ENCODE results near the gene MBOAT2. TPM values are rescaled to one million over a fixed set of nuclear protein-coding genes. Genes with fewer than 3 reads are reported as not detected.
"Not testable (repeated sequence)": the region's sequence is repeated elsewhere in the genome, so short reads cannot be mapped to it uniquely, and the experiment has no call there.

MBOAT2 gene
- total RNA-seq, 5 donors from 2014 or later (not counting 1 experiment from before 2014, with no cell fraction given), result 1.3 to 3.0 (median 2.7) TPM

- H3K4me1 Mint-ChIP-seq; DNase-seq; CTCF ChIA-PET; ATAC-seq (replicated peaks in 1 of 4); H3K27ac Mint-ChIP-seq; H3K4me1 ChIP-seq (ENCODE audit: control insufficient read depth in 1 of 2, extremely low read depth in 1 of 2, insufficient read depth in 2 of 2, low read length in 2 of 2); H3K4me3 Mint-ChIP-seq; POLR2A ChIA-PET; H3K27me3 ChIP-seq (replicated peaks in 1 of 2; ENCODE audit: control insufficient read depth in 2 of 2, extremely low read depth in 1 of 2, insufficient read depth in 2 of 2, low read length in 1 of 2); H3K36me3 ChIP-seq (ENCODE audit: control insufficient read depth in 2 of 2, extremely low read depth in 1 of 2, insufficient read depth in 1 of 2, low read length in 1 of 2); H3K9me3 ChIP-seq; H3K4me3 ChIP-seq (ENCODE audit: control insufficient read depth in 1 of 2, extremely low read depth in 1 of 2, low read length in 1 of 2); H3K27ac ChIP-seq (ENCODE audit: low read length); H3K36me3 Mint-ChIP-seq; H3K27me3 Mint-ChIP-seq; H3K9me3 Mint-ChIP-seq: not testable (repeated sequence)
- no CpG with 5 or more reads among the region's 2 CpGs for WGBS (ENCODE audit: insufficient coverage)
Measured at GRCh38 chr2:9043491-9043890, 40.0 kb upstream of the MBOAT2 start.

- no peak for DNase-seq
- Mint-ChIP-seq H3K4me3 (no peak overlapping the region), H3K36me3 (peaks cover 6% of the 10 kb centered on the region), H3K4me1 (peaks cover 5 to 13% (median 7%) of the 10 kb centered on the region in 3 donors), H3K27me3 (peaks cover 16 to 31% of the 10 kb centered on the region in 2 donors), H3K9me3 (peaks cover 6 to 11% (median 6%) of the 10 kb centered on the region in 3 donors), H3K27ac (no peak overlapping the region)
- peaks cover 0 to 6% of the 10 kb centered on the region in 2 experiments for H3K27me3 ChIP-seq (replicated peaks in 1 of 2; ENCODE audit: control insufficient read depth in 2 of 2, extremely low read depth in 1 of 2, insufficient read depth in 2 of 2, low read length in 1 of 2)
- H3K36me3 ChIP-seq (ENCODE audit: control insufficient read depth in 2 of 2, extremely low read depth in 1 of 2, insufficient read depth in 1 of 2, low read length in 1 of 2), result no peaks in the 10 kb centered on the region
- ChIA-PET CTCF (no interaction called here), POLR2A (no interaction called here)
- no peaks in the 10 kb centered on the region for H3K9me3 ChIP-seq
- H3K4me1 ChIP-seq (ENCODE audit: control insufficient read depth in 1 of 2, extremely low read depth in 1 of 2, insufficient read depth in 2 of 2, low read length in 2 of 2), result peaks cover 0 to 4% of the 10 kb centered on the region in 2 experiments
- no peak overlapping the region for H3K27ac ChIP-seq (ENCODE audit: low read length)
- no peak overlapping the region for H3K4me3 ChIP-seq (ENCODE audit: control insufficient read depth in 1 of 2, extremely low read depth in 1 of 2, low read length in 1 of 2)
- no peak for ATAC-seq (replicated peaks in 1 of 4)
- no CpG with 5 or more reads among the region's 1 CpG for WGBS (ENCODE audit: insufficient coverage)
Measured at GRCh38 chr2:9037166-9037565, 33.7 kb upstream of the MBOAT2 start.

GRCh38 chr2:9033385-9034168, 30.1 kb upstream of the MBOAT2 start:
- no peak overlapping the region for H3K27ac ChIP-seq (ENCODE audit: low read length)
- Mint-ChIP-seq H3K36me3 (peaks cover 6% of the 10 kb centered on the region), H3K9me3 (peaks cover 6 to 8% (median 6%) of the 10 kb centered on the region in 3 donors), H3K4me3 (peak overlapping the region in 1 of 3 donors; percentile 15), H3K27me3 (peaks cover 13 to 48% of the 10 kb centered on the region in 2 donors), H3K27ac (peak overlapping the region in 1 of 2 donors; percentile 3), H3K4me1 (peaks cover 5 to 13% (median 7%) of the 10 kb centered on the region in 3 donors)
- no CpG with 5 or more reads among the region's 7 CpGs for WGBS (ENCODE audit: insufficient coverage)
- POLR2A ChIA-PET, result interaction anchor here in 1 of 2 donors (0.6 kb wide), 1 partner anchor 46 kb away, joined by 3 read pairs; no protein-coding TSS in a partner anchor
- no peak for ATAC-seq (replicated peaks in 1 of 4)
- CTCF ChIA-PET, result interaction anchor here in 1 of 2 donors (0.6 kb wide), 1 partner anchor 1987 kb away, joined by 5 read pairs; no protein-coding TSS in a partner anchor
- no peak overlapping the region for H3K4me3 ChIP-seq (ENCODE audit: control insufficient read depth in 1 of 2, extremely low read depth in 1 of 2, low read length in 1 of 2)
- H3K4me1 ChIP-seq (ENCODE audit: control insufficient read depth in 1 of 2, extremely low read depth in 1 of 2, insufficient read depth in 2 of 2, low read length in 2 of 2), result peaks cover 0 to 4% of the 10 kb centered on the region in 2 experiments
- DNase-seq, result no peak
- no peaks in the 10 kb centered on the region for H3K36me3 ChIP-seq (ENCODE audit: control insufficient read depth in 2 of 2, extremely low read depth in 1 of 2, insufficient read depth in 1 of 2, low read length in 1 of 2)
- H3K9me3 ChIP-seq, result no peaks in the 10 kb centered on the region
- peaks cover 0 to 6% of the 10 kb centered on the region in 2 experiments for H3K27me3 ChIP-seq (replicated peaks in 1 of 2; ENCODE audit: control insufficient read depth in 2 of 2, extremely low read depth in 1 of 2, insufficient read depth in 2 of 2, low read length in 1 of 2)

- peaks cover 5 to 13% (median 7%) of the 10 kb centered on the region in 3 donors for H3K4me1 Mint-ChIP-seq
- no peaks in the 10 kb centered on the region for H3K36me3 Mint-ChIP-seq
- WGBS (ENCODE audit: insufficient coverage), result no CpG with 5 or more reads among the region's 3 CpGs
- H3K27ac Mint-ChIP-seq, result no peak overlapping the region
- Histone ChIP-seq H3K9me3 (no peaks in the 10 kb centered on the region), H3K4me1 (ENCODE audit: control insufficient read depth in 1 of 2, extremely low read depth in 1 of 2, insufficient read depth in 2 of 2, low read length in 2 of 2) (peaks cover 0 to 4% of the 10 kb centered on the region in 2 experiments), H3K4me3 (ENCODE audit: control insufficient read depth in 1 of 2, extremely low read depth in 1 of 2, low read length in 1 of 2) (no peak overlapping the region), H3K27me3 (replicated peaks in 1 of 2; ENCODE audit: control insufficient read depth in 2 of 2, extremely low read depth in 1 of 2, insufficient read depth in 2 of 2, low read length in 1 of 2) (peaks cover 0 to 6% of the 10 kb centered on the region in 2 experiments), H3K27ac (ENCODE audit: low read length) (no peak overlapping the region), H3K36me3 (ENCODE audit: control insufficient read depth in 2 of 2, extremely low read depth in 1 of 2, insufficient read depth in 1 of 2, low read length in 1 of 2) (no peaks in the 10 kb centered on the region)
- DNase-seq (no peak), ATAC-seq (replicated peaks in 1 of 4) (no peak)
- POLR2A ChIA-PET, result no interaction called here
- peak overlapping the region in 1 of 3 donors; percentile 15 for H3K4me3 Mint-ChIP-seq
- CTCF ChIA-PET, result no interaction called here
- peaks cover 8 to 48% of the 10 kb centered on the region in 2 donors for H3K27me3 Mint-ChIP-seq
- peaks cover 0 to under 1% (median 0%) of the 10 kb centered on the region in 3 donors for H3K9me3 Mint-ChIP-seq
Measured at GRCh38 chr2:9032536-9033255, 29.2 kb upstream of the MBOAT2 start.

- H3K27ac Mint-ChIP-seq, result no peak overlapping the region
- ChIA-PET CTCF (no interaction called here), POLR2A (no interaction called here)
- ATAC-seq (replicated peaks in 1 of 4) (no peak), DNase-seq (no peak)
- H3K27me3 Mint-ChIP-seq, result peaks cover 8 to 51% of the 10 kb centered on the region in 2 donors
- H3K4me1 Mint-ChIP-seq, result peaks cover 5 to 13% (median 7%) of the 10 kb centered on the region in 3 donors
- H3K36me3 Mint-ChIP-seq, result no peaks in the 10 kb centered on the region
- H3K4me3 Mint-ChIP-seq, result no peak overlapping the region
- no peaks in the 10 kb centered on the region for H3K9me3 Mint-ChIP-seq
- Histone ChIP-seq H3K9me3 (no peaks in the 10 kb centered on the region), H3K27ac (ENCODE audit: low read length) (no peak overlapping the region), H3K27me3 (replicated peaks in 1 of 2; ENCODE audit: control insufficient read depth in 2 of 2, extremely low read depth in 1 of 2, insufficient read depth in 2 of 2, low read length in 1 of 2) (peaks cover 0 to 6% of the 10 kb centered on the region in 2 experiments), H3K4me3 (ENCODE audit: control insufficient read depth in 1 of 2, extremely low read depth in 1 of 2, low read length in 1 of 2) (no peak overlapping the region), H3K36me3 (ENCODE audit: control insufficient read depth in 2 of 2, extremely low read depth in 1 of 2, insufficient read depth in 1 of 2, low read length in 1 of 2) (no peaks in the 10 kb centered on the region), H3K4me1 (ENCODE audit: control insufficient read depth in 1 of 2, extremely low read depth in 1 of 2, insufficient read depth in 2 of 2, low read length in 2 of 2) (peaks cover 0 to 4% of the 10 kb centered on the region in 2 experiments)
- 93% methylated on average over 4 of the region's 6 CpGs for WGBS (ENCODE audit: insufficient coverage)
Measured at GRCh38 chr2:9032121-9032520, 28.6 kb upstream of the MBOAT2 start.

GRCh38 chr2:9031246-9031645, 27.8 kb upstream of the MBOAT2 start:
- Mint-ChIP-seq H3K4me3 (no peak overlapping the region), H3K4me1 (peaks cover 5 to 13% (median 7%) of the 10 kb centered on the region in 3 donors), H3K36me3 (no peaks in the 10 kb centered on the region), H3K27ac (no peak overlapping the region), H3K9me3 (no peaks in the 10 kb centered on the region), H3K27me3 (peaks cover 12 to 56% of the 10 kb centered on the region in 2 donors)
- H3K36me3 ChIP-seq (ENCODE audit: control insufficient read depth in 2 of 2, extremely low read depth in 1 of 2, insufficient read depth in 1 of 2, low read length in 1 of 2), result no peaks in the 10 kb centered on the region
- DNase-seq (no peak), ATAC-seq (replicated peaks in 1 of 4) (no peak)
- H3K27ac ChIP-seq (ENCODE audit: low read length), result no peak overlapping the region
- no peak overlapping the region for H3K4me3 ChIP-seq (ENCODE audit: control insufficient read depth in 1 of 2, extremely low read depth in 1 of 2, low read length in 1 of 2)
- CTCF ChIA-PET, result no interaction called here
- H3K9me3 ChIP-seq, result no peaks in the 10 kb centered on the region
- POLR2A ChIA-PET, result no interaction called here
- H3K4me1 ChIP-seq (ENCODE audit: control insufficient read depth in 1 of 2, extremely low read depth in 1 of 2, insufficient read depth in 2 of 2, low read length in 2 of 2), result peaks cover 0 to 4% of the 10 kb centered on the region in 2 experiments
- H3K27me3 ChIP-seq (replicated peaks in 1 of 2; ENCODE audit: control insufficient read depth in 2 of 2, extremely low read depth in 1 of 2, insufficient read depth in 2 of 2, low read length in 1 of 2), result peaks cover 0 to 6% of the 10 kb centered on the region in 2 experiments

Data from T-cell (primary cell).